H9 (cell line): Measurements from ENCODE around the gene STEAP2. TPM values are rescaled to one million over a fixed set of nuclear protein-coding genes. Genes with fewer than 3 reads are reported as not detected.

Source experiments
- DNase-seq: peaks from one replicate; pipeline ENCODE4 v3.0.0-alpha.2; 2017
- H2AFZ ChIP-seq: one replicate; pipeline ENCODE4 v1.6.1; 2013; ENCODE audit warnings: mild to moderate bottlenecking, low read length, control low read depth, moderate library complexity
- H2AK5ac ChIP-seq: 2 replicates; pipeline ENCODE4 v1.6.1; 2013; ENCODE audit warnings: low read length, control low read depth, mixed read lengths; ENCODE audit not compliant: insufficient read length
- H2BK120ac ChIP-seq: one replicate; pipeline ENCODE4 v1.6.1; 2013; ENCODE audit warnings: low read depth, mild to moderate bottlenecking, low read length, control low read depth, inconsistent platforms; ENCODE audit not compliant: poor library complexity, severe bottlenecking
- H2BK12ac ChIP-seq: 2 replicates; pipeline ENCODE4 v1.6.1; 2013; ENCODE audit warnings: low read length, control low read depth, mixed read lengths, low read depth; ENCODE audit not compliant: insufficient read length
- H2BK15ac ChIP-seq: 2 replicates; pipeline ENCODE4 v1.6.1; 2013; ENCODE audit warnings: low read depth, low read length, control low read depth
- H2BK20ac ChIP-seq: one replicate; pipeline ENCODE4 v1.6.1; 2013; ENCODE audit warnings: low read depth, mild to moderate bottlenecking, low read length, control low read depth, inconsistent platforms; ENCODE audit not compliant: poor library complexity, severe bottlenecking
- H2BK5ac ChIP-seq: 2 replicates; pipeline ENCODE4 v1.6.1; 2013; ENCODE audit warnings: low read length, control low read depth, mixed read lengths; ENCODE audit not compliant: insufficient read length
- H3K14ac ChIP-seq: 2 replicates; pipeline ENCODE4 v1.6.1; 2013; ENCODE audit warnings: low read length, control low read depth; ENCODE audit not compliant: insufficient read depth
- H3K18ac ChIP-seq: 2 replicates; pipeline ENCODE4 v1.6.1; 2013; ENCODE audit warnings: low read depth, mild to moderate bottlenecking, mixed read lengths, low read length, control low read depth; ENCODE audit not compliant: insufficient read length
- H3K23ac ChIP-seq: 2 replicates; pipeline ENCODE4 v1.6.1; 2013; ENCODE audit warnings: low read length, control low read depth, mixed read lengths, low read depth; ENCODE audit not compliant: insufficient read length
- H3K23me2 ChIP-seq: 2 replicates; pipeline ENCODE4 v1.6.1; 2013; ENCODE audit warnings: low read depth, mild to moderate bottlenecking, mixed read lengths, low read length, control low read depth; ENCODE audit not compliant: insufficient read length, poor library complexity, severe bottlenecking
- H3K27ac ChIP-seq: 2 replicates; pipeline ENCODE4 v1.5.1; 2013; ENCODE audit warnings: low read length, control low read depth, mixed read lengths, low read depth; ENCODE audit not compliant: insufficient read length
- H3K27me3 ChIP-seq: 2 replicates; pipeline ENCODE4 v1.6.1; 2013; ENCODE audit warnings: low read length, control low read depth, inconsistent platforms; ENCODE audit not compliant: insufficient read depth
- H3K4ac ChIP-seq: 2 replicates; pipeline ENCODE4 v1.6.1; 2013; ENCODE audit warnings: low read depth, mild to moderate bottlenecking, control low read depth, inconsistent platforms, low read length, moderate library complexity
- H3K4me1 ChIP-seq: 2 replicates; pipeline ENCODE4 v1.6.1; 2013; ENCODE audit warnings: low read length, control low read depth, inconsistent platforms; ENCODE audit not compliant: insufficient read depth
- H3K4me2 ChIP-seq: 2 replicates; pipeline ENCODE4 v1.6.1; 2013; ENCODE audit warnings: low read length, control low read depth, mixed read lengths; ENCODE audit not compliant: insufficient read length, insufficient read depth
- H3K56ac ChIP-seq: 2 replicates; pipeline ENCODE4 v1.6.1; 2013; ENCODE audit warnings: low read depth, mild to moderate bottlenecking, mixed read lengths, low read length, control low read depth; ENCODE audit not compliant: insufficient read length
- H3K79me1 ChIP-seq: 2 replicates; pipeline ENCODE4 v1.6.1; 2013; ENCODE audit warnings: low read depth, mild to moderate bottlenecking, moderate library complexity, low read length, control low read depth, inconsistent platforms; ENCODE audit not compliant: insufficient read depth, poor library complexity, severe bottlenecking
- H3K79me2 ChIP-seq: 2 replicates; pipeline ENCODE4 v1.6.1; 2013; ENCODE audit warnings: low read length, control low read depth, inconsistent platforms; ENCODE audit not compliant: insufficient read depth
- H3K9ac ChIP-seq: 2 replicates; pipeline ENCODE4 v1.6.1; 2013; ENCODE audit warnings: low read length, control low read depth, mixed read lengths; ENCODE audit not compliant: insufficient read length; ENCODE audit errors: extremely low read depth
- H3K9me3 ChIP-seq: one replicate; pipeline ENCODE4 v1.6.1; 2013; ENCODE audit warnings: low read depth, low read length, inconsistent platforms; ENCODE audit not compliant: control insufficient read depth
- H3T11ph ChIP-seq: one replicate; pipeline ENCODE4 v1.6.1; 2013; ENCODE audit warnings: mild to moderate bottlenecking, low read length, control low read depth, inconsistent platforms
- H4K20me1 ChIP-seq: one replicate; pipeline ENCODE4 v1.6.1; 2013; ENCODE audit not compliant: control insufficient read depth, insufficient read length, insufficient read depth
- H4K5ac ChIP-seq: 2 replicates; pipeline ENCODE4 v1.6.1; 2013; ENCODE audit warnings: low read depth, mild to moderate bottlenecking, mixed read lengths, low read length, control low read depth; ENCODE audit not compliant: insufficient read length
- H4K8ac ChIP-seq: replicated peaks from 2 replicates; pipeline ENCODE4 v1.6.1; 2013; ENCODE audit warnings: low read length, control low read depth, mixed read lengths, low read depth; ENCODE audit not compliant: insufficient read length
- H4K91ac ChIP-seq: 2 replicates; pipeline ENCODE4 v1.6.1; 2013; ENCODE audit warnings: low read depth, mild to moderate bottlenecking, moderate library complexity, mixed read lengths, low read length, control low read depth; ENCODE audit not compliant: insufficient read length
- H3K27ac Mint-ChIP-seq, 3 experiments: 2 replicates in 2 of 3; 3 replicates in 1 of 3; pipeline ENCODE4 v1.8.0; 2020 to 2021; ENCODE audit warnings: mixed read lengths in 3 of 3, mild to moderate bottlenecking in 1 of 3, moderate library complexity in 1 of 3
- H3K27me3 Mint-ChIP-seq: 2 replicates; pipeline ENCODE4 v1.8.0; 2021; ENCODE audit warnings: low read depth, mild to moderate bottlenecking, moderate library complexity, mixed read lengths
- H3K36me3 Mint-ChIP-seq, 3 experiments: 2 replicates in 2 of 3; 3 replicates in 1 of 3; pipeline ENCODE4 v1.8.0; 2020 to 2021; ENCODE audit warnings: low read depth in 3 of 3, mixed read lengths in 3 of 3; ENCODE audit not compliant: insufficient read depth in 1 of 3
- H3K4me1 Mint-ChIP-seq, 2 experiments: 2 replicates each; pipeline ENCODE4 v1.8.0; 2020; ENCODE audit warnings: mixed read lengths in 2 of 2
- H3K4me3 Mint-ChIP-seq, 2 experiments: 2 replicates in 1 of 2; 3 replicates in 1 of 2; pipeline ENCODE4 v1.8.0; 2020 to 2021; ENCODE audit warnings: mild to moderate bottlenecking in 2 of 2, mixed read lengths in 2 of 2, moderate library complexity in 1 of 2
- H3K9me3 Mint-ChIP-seq, 2 experiments: 2 replicates in 1 of 2; 3 replicates in 1 of 2; pipeline ENCODE4 v1.8.0; 2020; ENCODE audit warnings: mild to moderate bottlenecking in 2 of 2, mixed read lengths in 2 of 2, moderate library complexity in 1 of 2
- CTCF ChIP-seq: fragments of 200-600 bp; sonication (generic); conservative IDR thresholded peaks from 3 replicates; pipeline ENCODE4 v1.8.0; 2021; ENCODE audit warnings: antibody characterized with exemption, mild to moderate bottlenecking
- WGBS: extraction: QIAGEN DNeasy Blood & Tissue Kit; methylation state at CpG from one replicate; pipeline ENCODE4 v1.1.7; 2013; ENCODE audit warnings: missing lambda C conversion rate, low lambda C conversion rate, mixed read lengths; ENCODE audit not compliant: insufficient read length; ENCODE audit errors: extremely low coverage; 5-methylcytosine and 5-hydroxymethylcytosine counted together
- total RNA-seq: library from RNA; stranded (reverse); gene quantifications from 2 replicates; pipeline ENCODE4 v1.2.1, GENCODE V29; 2021

STEAP2 gene
- total RNA-seq, 1 experiment from 2014 or later: 6.7 TPM

- Histone ChIP-seq H3K4ac (no peak overlapping the region), H3T11ph (no peak overlapping the region), H4K20me1 (no peaks in the 10 kb centered on the region), H4K5ac (no peak overlapping the region), H3K27me3 (no peaks in the 10 kb centered on the region), H3K23ac (no peak overlapping the region), H2AK5ac (no peak overlapping the region), H2BK20ac (no peak overlapping the region), H2BK15ac (no peak overlapping the region), H3K79me2 (no peaks in the 10 kb centered on the region), H3K4me2 (no peak overlapping the region), H2BK12ac (no peak overlapping the region), H3K56ac (no peak overlapping the region), H4K8ac (no peak overlapping the region), H2BK120ac (no peak overlapping the region), H3K9ac (no peak overlapping the region), H3K27ac (no peak overlapping the region), H3K79me1 (no peaks in the 10 kb centered on the region), H3K9me3 (no peaks in the 10 kb centered on the region), H3K23me2 (no peaks in the 10 kb centered on the region), H3K18ac (no peak overlapping the region), H4K91ac (no peak overlapping the region), H3K4me1 (no peaks in the 10 kb centered on the region), H2BK5ac (no peak overlapping the region), H2AFZ (no peak overlapping the region), H3K14ac (no peak overlapping the region)
- no CpG with 5 or more reads among the region's 5 CpGs for WGBS
- H3K9me3 Mint-ChIP-seq: no peaks in the 10 kb centered on the region
- no peak for DNase-seq
- no peaks in the 10 kb centered on the region for H3K27me3 Mint-ChIP-seq
- TF ChIP-seq CTCF: no peak
- H3K4me3 Mint-ChIP-seq: no peak overlapping the region
- H3K36me3 Mint-ChIP-seq: no peaks in the 10 kb centered on the region
- H3K4me1 Mint-ChIP-seq: no peaks in the 10 kb centered on the region
- H3K27ac Mint-ChIP-seq: no peak overlapping the region
These were observed 64.6 kb downstream of the STEAP2 start for GRCh38 chr7:90276033-90276728.

Other genes with a start within 250 kb of the STEAP2 start
- 3.7 and 4.1 TPM in 2 replicates for gene STEAP1, start 57.3 kb upstream of the STEAP2 start, total RNA-seq
- gene CFAP69, start 33.4 kb downstream of the STEAP2 start, total RNA-seq: 2.5 and 2.9 TPM in 2 replicates
- gene FAM237B, start 109.6 kb downstream of the STEAP2 start, total RNA-seq: not detected in 2 replicates
- gene GTPBP10, start 135.0 kb downstream of the STEAP2 start, total RNA-seq: 20.3 and 23.3 TPM in 2 replicates
- gene CLDN12, start 191.7 kb downstream of the STEAP2 start, total RNA-seq: 40.1 and 42.9 TPM in 2 replicates